ENCODE measurements around the gene ARHGAP24. TPM values are rescaled to one million over a fixed set of nuclear protein-coding genes. Genes with fewer than 3 reads are reported as not detected.
A peak's percentile ranks its signal among the peaks of the same experiment; 100 is the strongest.

Gene ARHGAP24
- total RNA-seq, 1 donor: 67.6 TPM

DNA sequence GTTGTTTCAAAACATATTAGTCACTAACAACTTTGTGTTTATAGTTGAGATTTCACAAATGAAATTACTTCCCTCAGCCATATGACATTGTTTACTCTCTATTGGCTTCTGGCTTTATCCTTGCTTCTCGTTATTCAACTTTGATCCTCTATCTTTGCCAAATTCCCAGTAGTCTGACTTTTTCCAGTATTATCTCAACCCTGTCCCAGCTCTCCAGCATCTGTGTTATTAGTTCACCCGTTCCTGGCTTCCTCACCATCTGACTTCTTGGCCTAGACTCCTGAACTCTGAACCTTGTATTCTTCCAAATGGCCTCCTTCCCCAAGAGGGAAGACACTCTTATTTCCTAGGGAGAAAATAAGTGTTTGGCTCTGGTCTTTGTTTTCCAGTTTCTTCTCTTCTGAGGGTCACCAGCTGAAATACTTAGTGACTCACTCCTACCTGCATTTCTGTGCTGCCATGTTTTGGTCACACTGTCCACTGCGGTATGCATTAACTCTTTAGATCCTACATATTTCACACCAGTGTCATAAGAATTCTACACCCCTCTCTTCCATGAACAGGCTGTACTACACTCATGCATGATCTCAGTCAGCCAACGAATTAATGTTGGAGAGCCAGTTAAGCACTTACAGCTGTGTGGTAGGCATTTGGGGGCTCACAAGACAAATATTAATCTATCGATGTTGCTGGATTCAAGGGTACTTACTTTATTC, 17.0 kb upstream of the ARHGAP24 start:
- no peak overlapping the region for H3K4me3 ChIP-seq (ENCODE audit: low read depth, low read length)
- DNase-seq (ENCODE audit: low read depth): no peak
- TF ChIP-seq, protein P1, sequence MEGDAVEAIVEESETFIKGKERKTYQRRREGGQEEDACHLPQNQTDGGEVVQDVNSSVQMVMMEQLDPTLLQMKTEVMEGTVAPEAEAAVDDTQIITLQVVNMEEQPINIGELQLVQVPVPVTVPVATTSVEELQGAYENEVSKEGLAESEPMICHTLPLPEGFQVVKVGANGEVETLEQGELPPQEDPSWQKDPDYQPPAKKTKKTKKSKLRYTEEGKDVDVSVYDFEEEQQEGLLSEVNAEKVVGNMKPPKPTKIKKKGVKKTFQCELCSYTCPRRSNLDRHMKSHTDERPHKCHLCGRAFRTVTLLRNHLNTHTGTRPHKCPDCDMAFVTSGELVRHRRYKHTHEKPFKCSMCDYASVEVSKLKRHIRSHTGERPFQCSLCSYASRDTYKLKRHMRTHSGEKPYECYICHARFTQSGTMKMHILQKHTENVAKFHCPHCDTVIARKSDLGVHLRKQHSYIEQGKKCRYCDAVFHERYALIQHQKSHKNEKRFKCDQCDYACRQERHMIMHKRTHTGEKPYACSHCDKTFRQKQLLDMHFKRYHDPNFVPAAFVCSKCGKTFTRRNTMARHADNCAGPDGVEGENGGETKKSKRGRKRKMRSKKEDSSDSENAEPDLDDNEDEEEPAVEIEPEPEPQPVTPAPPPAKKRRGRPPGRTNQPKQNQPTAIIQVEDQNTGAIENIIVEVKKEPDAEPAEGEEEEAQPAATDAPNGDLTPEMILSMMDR (IDR thresholded peaks at IDR 0.05; ENCODE audit: insufficient read depth, low read length): no peak

GRCh38 chr4:85459736-85460135, 15.2 kb upstream of the ARHGAP24 start:
- DNase-seq (ENCODE audit: low read depth): no peak
- TF ChIP-seq, protein P1 (IDR thresholded peaks at IDR 0.05; ENCODE audit: insufficient read depth, low read length): no peak
- no peak overlapping the region for H3K4me3 ChIP-seq (ENCODE audit: low read depth, low read length)

GRCh38 chr4:85474356-85474755, 594 bp upstream of the ARHGAP24 start:
- TF ChIP-seq, protein P1 (IDR thresholded peaks at IDR 0.05; ENCODE audit: insufficient read depth, low read length): no peak
- DNase-seq (ENCODE audit: low read depth): no peak
- H3K4me3 ChIP-seq (ENCODE audit: low read depth, low read length): peak overlapping the region; percentile 78

DNA sequence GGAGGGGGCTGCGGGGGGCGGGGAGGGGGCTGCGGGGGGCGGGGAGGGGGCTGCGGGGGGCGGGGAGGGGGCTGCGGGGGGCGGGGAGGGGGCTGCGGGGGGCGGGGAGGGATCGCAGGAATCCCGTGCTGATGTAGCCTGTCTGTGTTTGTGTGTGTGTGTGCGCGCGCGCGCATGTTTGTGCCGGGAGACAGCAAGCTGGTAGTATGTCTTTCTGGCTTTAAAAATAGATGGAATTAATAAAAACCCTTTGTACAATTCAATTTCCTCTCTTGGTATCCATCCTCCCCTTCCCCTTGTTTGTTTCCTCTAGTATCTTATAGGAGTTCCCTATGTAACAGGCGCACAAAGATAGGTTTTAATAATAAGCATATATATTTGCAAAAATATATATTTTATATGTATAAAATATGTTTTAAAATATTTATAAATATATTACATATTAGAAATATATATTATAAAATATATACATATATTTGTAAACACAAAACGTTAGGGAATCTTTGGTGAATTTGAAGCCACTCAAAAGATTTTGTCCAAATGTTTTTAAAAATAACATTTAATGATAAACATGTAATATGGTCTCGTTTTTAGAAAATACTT, 782 bp downstream of the ARHGAP24 start:
- DNase-seq (ENCODE audit: low read depth): peak; percentile 39
- TF ChIP-seq, protein P1 (IDR thresholded peaks at IDR 0.05; ENCODE audit: insufficient read depth, low read length): no peak
- H3K4me3 ChIP-seq (ENCODE audit: low read depth, low read length): peak overlapping the region; percentile 78

- DNase-seq (ENCODE audit: low read depth): no peak
- H3K4me3 ChIP-seq (ENCODE audit: low read depth, low read length): peak overlapping the region; percentile 51
Observed at GRCh38 chr4:85476381-85476780, 1.4 kb downstream of the ARHGAP24 start.

GRCh38 chr4:85477534-85477933, 2.6 kb downstream of the ARHGAP24 start:
- DNase-seq (ENCODE audit: low read depth): no peak
- no peak overlapping the region for H3K4me3 ChIP-seq (ENCODE audit: low read depth, low read length)
- TF ChIP-seq, protein P1 (IDR thresholded peaks at IDR 0.05; ENCODE audit: insufficient read depth, low read length): no peak

More at GRCh38 chr4:85476381-85476780, 1.4 kb downstream of the ARHGAP24 start:
- TF ChIP-seq, protein P1 (IDR thresholded peaks at IDR 0.05; ENCODE audit: insufficient read depth, low read length): no peak

All from fibroblast of the aortic adventitia (primary cell).